HG03045 (cell line): ENCODE data around the gene ANKS1B.
"Not testable (repeated sequence)": the region's sequence is repeated elsewhere in the genome, so short reads cannot be mapped to it uniquely, and the experiment has no call there.

Experiments used
- ATAC-seq: cut with Tn5 transposase; IDR thresholded peaks from one replicate; pipeline ENCODE4 v1.9.1; 2021; ENCODE audit warnings: mild to moderate bottlenecking, moderate library complexity; ENCODE audit not compliant: unreplicated experiment

The ANKS1B gene

DNA sequence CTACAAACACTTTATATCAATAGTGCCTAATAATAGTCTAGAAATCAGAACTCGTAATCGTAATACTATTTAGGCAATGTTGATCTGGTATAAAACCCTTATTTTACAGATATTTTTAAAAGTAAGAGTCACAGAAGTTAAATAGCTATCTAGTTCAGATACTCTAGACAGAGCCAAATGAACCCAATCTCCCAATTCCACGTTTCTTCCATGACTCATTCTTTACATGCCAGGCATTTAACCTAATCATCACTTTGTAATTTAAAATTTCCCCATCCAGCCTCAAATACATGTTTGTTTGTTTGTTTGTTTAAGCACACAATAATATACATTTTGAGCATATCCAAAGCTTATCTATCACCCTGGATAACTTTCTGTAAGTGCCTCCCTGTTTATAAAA, 373.6 kb downstream of the ANKS1B start:
- no peak for ATAC-seq

DNA sequence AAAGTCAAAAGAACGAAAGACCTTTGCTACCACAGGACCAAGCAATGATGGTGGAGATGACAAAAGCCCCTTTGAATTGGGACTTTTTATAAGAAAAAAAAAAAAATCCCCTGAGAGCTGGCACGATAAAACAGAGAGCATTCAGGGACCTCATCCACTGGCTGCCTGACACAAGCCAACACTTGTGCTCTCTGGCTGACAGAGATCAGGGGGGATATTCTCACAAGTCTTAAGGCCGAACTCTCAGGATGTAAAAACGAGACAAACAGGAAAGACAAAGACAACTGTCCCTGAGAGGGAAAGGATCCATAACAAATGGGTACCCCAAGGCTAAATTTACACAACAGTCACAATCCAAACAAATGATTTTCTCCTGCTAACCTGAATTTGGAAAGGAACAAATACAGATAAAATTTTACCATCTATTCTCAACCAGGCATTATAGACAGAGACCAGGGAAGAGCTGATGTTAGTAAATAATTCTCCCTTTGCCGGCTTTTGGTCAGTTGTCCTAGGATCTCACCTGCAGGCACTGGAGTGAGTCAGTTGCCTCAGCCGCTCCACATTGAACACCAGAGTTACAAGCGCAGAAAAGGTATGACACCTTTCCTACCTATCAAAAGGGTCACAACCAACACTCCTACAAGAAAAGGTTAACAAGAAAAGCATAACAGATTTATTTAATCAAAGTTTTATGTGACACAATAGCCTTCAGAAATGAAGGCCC, 375.1 kb downstream of the ANKS1B start:
- no peak for ATAC-seq

DNA sequence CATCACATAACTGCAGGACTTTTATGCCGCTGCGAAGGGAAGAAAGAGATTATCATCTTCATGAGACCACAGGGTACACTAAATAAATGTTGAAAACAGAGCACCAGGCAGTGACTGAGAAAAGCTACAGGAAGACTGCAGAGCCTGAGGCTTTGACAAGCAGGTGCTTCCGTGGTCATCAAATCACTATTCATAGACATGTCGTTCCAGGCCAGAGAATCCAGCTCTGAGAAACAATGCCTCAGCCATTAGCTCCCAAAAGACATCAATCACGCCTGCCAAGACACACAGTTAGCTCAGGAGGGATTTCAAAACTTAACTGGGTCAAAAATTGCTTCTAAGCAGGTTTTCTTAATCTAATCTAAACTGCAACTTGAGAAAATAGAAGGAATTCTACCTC, 384.3 kb downstream of the ANKS1B start:
- no peak for ATAC-seq

GRCh38 chr12:99598785-99599184, 386.0 kb downstream of the ANKS1B start:
- ATAC-seq: no peak

DNA sequence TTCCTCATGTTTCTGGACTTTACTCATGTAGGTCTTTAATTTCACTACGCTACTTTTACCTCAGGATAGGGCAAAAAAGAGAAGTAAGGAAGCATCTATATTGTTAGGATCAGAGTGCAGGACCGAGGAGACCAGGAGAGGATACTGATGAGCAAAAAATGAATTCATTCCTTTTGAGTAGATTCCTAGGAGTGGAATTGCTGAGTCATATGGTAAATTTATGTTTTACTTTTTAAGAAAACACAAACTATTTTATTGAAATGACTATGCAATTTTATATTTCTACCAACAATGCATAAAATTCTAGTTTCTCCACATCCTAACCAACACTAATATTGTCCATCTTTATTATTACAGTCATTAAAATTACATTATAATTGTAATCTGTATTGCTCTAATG, 388.0 kb downstream of the ANKS1B start:
- no peak for ATAC-seq

DNA sequence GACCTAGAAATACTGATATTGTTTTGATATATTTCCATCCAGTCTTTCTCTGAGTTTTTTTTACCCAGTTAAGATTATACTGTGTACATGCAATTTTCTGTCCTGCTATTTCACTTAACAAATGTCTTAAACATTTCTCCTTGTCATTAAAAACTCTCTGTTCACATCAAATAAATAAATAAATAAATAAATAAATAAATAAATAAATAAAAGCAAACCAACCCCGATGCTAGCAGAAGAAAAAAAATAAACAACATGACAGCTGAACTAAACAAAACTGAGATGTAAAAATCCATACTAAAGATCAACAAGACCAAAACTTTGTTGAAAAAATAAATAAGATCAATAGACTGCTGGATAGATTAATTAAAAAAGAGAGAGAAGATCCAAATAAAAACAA, 407.6 kb downstream of the ANKS1B start:
- ATAC-seq: not testable (repeated sequence)

DNA sequence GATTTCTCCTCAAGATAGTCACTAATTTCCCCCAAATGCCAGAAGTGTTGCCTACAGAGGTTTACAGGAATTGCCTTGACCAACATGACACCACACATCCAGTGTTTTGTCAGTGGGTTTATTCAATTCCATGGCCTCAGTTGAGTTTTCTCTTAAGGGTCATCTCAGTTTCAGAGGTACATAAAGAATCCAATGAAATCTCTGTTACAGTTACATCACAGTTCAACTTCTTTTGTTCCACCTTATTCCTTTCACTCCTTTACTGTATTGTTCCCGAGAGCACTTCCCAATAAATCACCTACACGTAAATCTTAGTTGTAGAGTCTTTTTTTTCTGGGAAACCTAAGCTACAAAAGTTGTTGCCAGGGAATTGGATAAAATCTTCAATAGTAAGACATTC, 410.8 kb downstream of the ANKS1B start:
- ATAC-seq: no peak

DNA sequence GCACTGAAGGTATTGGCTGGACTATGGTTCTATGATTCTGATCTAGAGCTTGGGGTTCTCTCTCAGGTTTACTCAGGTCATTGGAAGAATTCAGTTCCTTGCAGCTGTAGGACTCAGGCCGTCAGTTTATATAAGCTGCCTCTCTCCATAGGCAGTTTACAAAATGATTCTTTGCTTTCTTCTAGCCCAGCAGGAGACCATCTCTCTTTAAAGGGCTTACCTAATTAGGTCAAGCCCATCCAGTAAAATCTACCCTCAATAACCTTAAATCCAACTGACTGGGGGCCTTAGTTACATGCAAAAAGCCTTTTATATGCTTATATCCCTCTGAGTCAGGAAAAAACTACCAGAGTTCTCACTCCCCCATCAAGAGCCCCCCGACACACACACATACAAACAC, 417.7 kb downstream of the ANKS1B start:
- no peak for ATAC-seq

DNA sequence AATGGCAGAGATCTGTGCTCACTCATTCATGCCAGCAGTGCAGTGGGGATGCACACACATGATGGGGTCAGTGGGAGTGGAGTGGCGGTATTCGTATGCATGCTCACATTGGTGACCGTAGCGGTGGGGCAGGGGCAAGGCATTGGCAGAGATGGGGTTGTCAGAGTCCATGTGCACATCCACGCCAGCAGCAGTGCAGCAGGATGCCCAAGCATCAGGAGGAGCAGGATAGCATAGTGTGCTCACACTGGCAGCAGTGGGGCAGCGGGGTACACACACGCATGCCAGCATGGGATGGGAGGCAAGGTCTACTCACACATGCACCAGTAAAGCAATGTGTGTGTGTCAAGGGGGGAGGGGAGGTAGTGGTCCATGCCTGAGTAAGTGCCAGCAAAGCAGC, 426.6 kb downstream of the ANKS1B start:
- ATAC-seq: no peak

- ATAC-seq: no peak
These were observed 431.3 kb downstream of the ANKS1B start for GRCh38 chr12:99553461-99553860.

GRCh38 chr12:99552022-99552421, 432.7 kb downstream of the ANKS1B start:
- ATAC-seq: no peak

DNA sequence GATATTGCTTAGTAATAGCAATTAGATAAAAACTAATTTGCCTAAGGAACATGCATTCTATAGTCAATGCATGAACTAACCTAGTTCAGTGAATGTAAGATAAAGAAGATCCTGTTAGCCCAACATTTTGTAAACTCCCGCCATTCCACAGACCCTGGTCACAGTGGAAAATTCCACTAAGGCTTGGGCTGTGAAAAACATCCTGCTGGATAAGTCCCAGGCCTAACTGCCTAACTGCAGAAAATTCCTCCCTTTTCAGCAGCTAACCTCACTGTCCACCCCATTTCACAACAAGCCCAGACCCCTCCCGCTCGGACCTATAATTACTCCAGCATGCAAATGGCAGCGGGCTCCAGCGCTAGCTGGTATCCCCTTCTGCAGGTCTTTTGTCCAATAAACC, 435.1 kb downstream of the ANKS1B start:
- ATAC-seq: no peak

GRCh38 chr12:99549196-99549595, 435.5 kb downstream of the ANKS1B start:
- no peak for ATAC-seq

GRCh38 chr12:99544457-99544856, 440.3 kb downstream of the ANKS1B start:
- no peak for ATAC-seq

- ATAC-seq: peak; percentile 94
These were observed 454.8 kb downstream of the ANKS1B start for GRCh38 chr12:99529966-99530365.

DNA sequence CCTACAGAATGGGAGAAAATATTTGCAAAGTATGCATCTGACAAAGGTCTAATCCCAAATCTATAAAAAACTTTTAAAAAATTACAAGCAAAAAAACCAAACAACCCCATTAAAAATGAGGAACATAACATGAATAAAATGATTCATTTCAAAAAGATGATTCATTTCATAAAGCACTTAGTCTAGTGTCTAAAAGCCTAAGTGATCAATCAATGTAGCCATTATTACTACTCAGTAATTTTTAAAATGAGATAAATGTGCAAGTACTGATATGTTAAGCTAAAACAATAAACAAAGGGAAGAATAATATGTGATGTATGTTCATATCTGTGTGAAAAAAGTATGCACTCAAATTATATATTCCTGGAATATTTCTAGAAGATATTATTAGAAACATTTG, 456.3 kb downstream of the ANKS1B start:
- no peak for ATAC-seq

- ATAC-seq: no peak
These were observed 460.9 kb downstream of the ANKS1B start for GRCh38 chr12:99523853-99524252.

- no peak for ATAC-seq
These were observed 462.3 kb downstream of the ANKS1B start for GRCh38 chr12:99522456-99522855.

GRCh38 chr12:99521664-99522063, 463.1 kb downstream of the ANKS1B start:
- no peak for ATAC-seq

DNA sequence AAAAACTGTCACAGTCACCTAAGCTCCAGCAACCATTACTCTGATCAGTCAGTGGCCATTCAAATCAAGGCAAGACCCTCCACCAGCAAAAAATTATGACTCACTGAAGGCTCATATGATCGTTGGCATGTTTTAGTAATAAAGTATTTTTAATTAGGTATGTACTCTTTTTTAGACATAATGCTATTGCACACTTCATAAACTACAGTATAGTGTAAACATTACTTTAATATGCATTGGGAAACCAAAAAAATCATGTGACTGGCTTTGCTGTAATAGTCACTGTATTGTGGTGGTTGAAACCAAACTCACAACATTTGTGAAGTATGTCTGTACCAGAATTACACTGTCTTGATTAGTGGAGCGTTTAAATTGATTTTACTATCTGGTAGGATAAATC, 471.7 kb downstream of the ANKS1B start:
- ATAC-seq: no peak

DNA sequence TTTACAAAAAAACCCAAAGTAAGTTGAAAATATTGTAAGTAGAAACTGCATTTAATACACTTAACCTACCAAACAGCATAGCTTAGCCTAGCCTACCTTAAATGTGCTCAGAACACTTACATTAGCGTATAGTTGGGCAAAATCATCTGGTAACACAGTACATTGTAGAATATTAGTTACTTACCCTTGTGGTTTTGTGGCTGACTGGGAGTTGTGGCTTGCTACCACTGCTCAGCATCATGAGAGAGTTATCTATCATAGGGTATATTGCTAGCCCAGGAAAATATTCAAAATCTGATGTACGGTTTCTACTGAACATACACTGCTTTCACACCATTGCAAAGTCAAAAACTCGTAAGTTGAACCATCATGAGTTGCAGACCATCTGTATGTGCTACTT, 478.9 kb downstream of the ANKS1B start:
- no peak for ATAC-seq

GRCh38 chr12:99498756-99499155, 486.0 kb downstream of the ANKS1B start:
- no peak for ATAC-seq

DNA sequence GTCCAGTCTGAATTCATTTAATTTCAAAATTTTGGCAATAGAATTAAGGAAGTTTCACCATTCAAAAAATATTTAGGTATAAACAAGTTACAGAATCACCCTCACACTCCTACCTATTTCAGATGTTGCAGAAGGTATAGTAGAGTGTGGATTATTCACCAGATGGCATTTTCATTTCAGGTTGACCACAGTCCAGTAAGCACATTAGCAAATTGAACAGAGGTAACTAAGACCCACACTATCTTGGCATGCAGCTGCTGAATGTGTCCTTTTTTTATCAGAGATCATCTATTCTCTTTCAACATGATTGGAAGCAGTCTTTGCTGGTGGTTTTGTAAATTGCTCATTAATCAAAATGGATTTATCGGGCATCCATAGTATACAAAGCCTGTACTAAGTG, 488.9 kb downstream of the ANKS1B start:
- ATAC-seq: no peak
